Endothelial cell of umbilical vein (primary cell): ENCODE measurements around the gene ZNF148.

Experiments
- EZH2 ChIP-seq: IDR thresholded peaks from 2 replicates; pipeline ENCODE4 v1.6.1; 2012; ENCODE audit warnings: borderline replicate concordance, low read depth, mild to moderate bottlenecking, moderate library complexity, low read length, inconsistent platforms; ENCODE audit not compliant: severe bottlenecking
- FOS ChIP-seq: IDR thresholded peaks from 2 replicates; pipeline ENCODE4 v1.6.1; 2011; ENCODE audit warnings: mild to moderate bottlenecking, low read length, moderate library complexity, borderline replicate concordance; ENCODE audit not compliant: insufficient read depth
- JUN ChIP-seq: IDR thresholded peaks from 2 replicates; pipeline ENCODE4 v1.6.1; 2011; ENCODE audit warnings: borderline replicate concordance, low read depth; ENCODE audit not compliant: insufficient read length, insufficient read depth
- POLR2A ChIP-seq: IDR thresholded peaks from 2 replicates; pipeline ENCODE4 v1.6.1; 2012; ENCODE audit warnings: low read depth, mild to moderate bottlenecking, control low read depth, low read length
- POLR2AphosphoS5 ChIP-seq: IDR thresholded peaks from 2 replicates; pipeline ENCODE4 v1.6.1; 2012; ENCODE audit warnings: low read depth, mild to moderate bottlenecking, control low read depth, low read length, moderate library complexity; ENCODE audit not compliant: insufficient read depth
- TF ChIP-seq, protein P1 (sequence below), 2 donors: IDR thresholded peaks; 1 replicate in 1 of 2; 2 replicates in 1 of 2; pipeline ENCODE4 v1.5.1; 2011; ENCODE audit warnings: low read length in 2 of 2, mild to moderate bottlenecking in 2 of 2, moderate library complexity in 2 of 2, control low read depth in 1 of 2, inconsistent platforms in 1 of 2, low read depth in 1 of 2; ENCODE audit not compliant: insufficient read depth in 1 of 2; ENCODE audit errors: extremely low read depth in 1 of 2
- TF ChIP-seq, protein P2 (sequence below): IDR thresholded peaks from 2 replicates; pipeline ENCODE4 v1.6.1; 2011; ENCODE audit not compliant: insufficient read depth, insufficient read length

DNA sequence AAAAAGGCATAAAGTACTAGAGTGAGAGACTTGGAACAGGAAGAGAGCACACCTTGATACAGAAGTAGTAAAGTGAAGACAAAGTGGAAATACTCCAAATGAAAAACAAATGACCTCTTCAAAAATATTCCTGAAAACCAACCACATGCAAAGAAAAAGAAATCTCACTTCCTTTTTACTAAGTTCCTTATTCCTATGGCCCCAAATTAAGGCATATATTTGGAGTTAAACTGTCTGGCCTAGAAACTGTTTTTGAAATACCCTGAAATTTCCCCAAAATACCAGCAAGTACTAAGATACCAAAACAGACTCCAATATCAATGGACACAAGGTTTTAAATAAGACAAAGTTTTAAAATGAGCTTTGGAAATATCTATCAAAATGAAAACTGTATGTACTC lies 58.2 kb downstream of the ZNF148 start:
- TF ChIP-seq POLR2AphosphoS5, result no peak
- TF ChIP-seq, protein P1, sequence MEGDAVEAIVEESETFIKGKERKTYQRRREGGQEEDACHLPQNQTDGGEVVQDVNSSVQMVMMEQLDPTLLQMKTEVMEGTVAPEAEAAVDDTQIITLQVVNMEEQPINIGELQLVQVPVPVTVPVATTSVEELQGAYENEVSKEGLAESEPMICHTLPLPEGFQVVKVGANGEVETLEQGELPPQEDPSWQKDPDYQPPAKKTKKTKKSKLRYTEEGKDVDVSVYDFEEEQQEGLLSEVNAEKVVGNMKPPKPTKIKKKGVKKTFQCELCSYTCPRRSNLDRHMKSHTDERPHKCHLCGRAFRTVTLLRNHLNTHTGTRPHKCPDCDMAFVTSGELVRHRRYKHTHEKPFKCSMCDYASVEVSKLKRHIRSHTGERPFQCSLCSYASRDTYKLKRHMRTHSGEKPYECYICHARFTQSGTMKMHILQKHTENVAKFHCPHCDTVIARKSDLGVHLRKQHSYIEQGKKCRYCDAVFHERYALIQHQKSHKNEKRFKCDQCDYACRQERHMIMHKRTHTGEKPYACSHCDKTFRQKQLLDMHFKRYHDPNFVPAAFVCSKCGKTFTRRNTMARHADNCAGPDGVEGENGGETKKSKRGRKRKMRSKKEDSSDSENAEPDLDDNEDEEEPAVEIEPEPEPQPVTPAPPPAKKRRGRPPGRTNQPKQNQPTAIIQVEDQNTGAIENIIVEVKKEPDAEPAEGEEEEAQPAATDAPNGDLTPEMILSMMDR (IDR thresholded peaks at IDR 0.05; ENCODE audit: extremely low read depth in 1 of 2, insufficient read depth in 1 of 2, low read depth in 1 of 2, low read length in 2 of 2), result no peak
- TF ChIP-seq, protein P2, sequence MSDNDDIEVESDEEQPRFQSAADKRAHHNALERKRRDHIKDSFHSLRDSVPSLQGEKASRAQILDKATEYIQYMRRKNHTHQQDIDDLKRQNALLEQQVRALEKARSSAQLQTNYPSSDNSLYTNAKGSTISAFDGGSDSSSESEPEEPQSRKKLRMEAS, result no peak
- TF ChIP-seq POLR2A, result no peak
- no peak for TF ChIP-seq EZH2
- TF ChIP-seq FOS, result no peak
- no peak for TF ChIP-seq JUN
